NCI-H82 treated with DMSO at 0.1 percent for 48 hours (cell line): ENCODE results near the gene HIVEP3.

Experiments used
- DNase-seq: peaks from one replicate; lab custom pipeline; 2025; ENCODE audit not compliant: unreplicated experiment; lab: John Stamatoyannopoulos, UW

The HIVEP3 gene

GRCh38 chr1:41735139-41735538, 183.6 kb downstream of the HIVEP3 start:
- no peak for DNase-seq

GRCh38 chr1:41734201-41734970, 184.3 kb downstream of the HIVEP3 start:
- no peak for DNase-seq

- DNase-seq = no peak
Observed at GRCh38 chr1:41733725-41734124, 185.0 kb downstream of the HIVEP3 start.

GRCh38 chr1:41733021-41733420, 185.7 kb downstream of the HIVEP3 start:
- DNase-seq = no peak

- DNase-seq = no peak
Observed at GRCh38 chr1:41731516-41732030, 187.1 kb downstream of the HIVEP3 start.

- DNase-seq = no peak
Observed at GRCh38 chr1:41730806-41731205, 187.9 kb downstream of the HIVEP3 start.

- DNase-seq = no peak
Observed at GRCh38 chr1:41728403-41729202, 190.1 kb downstream of the HIVEP3 start.

- DNase-seq = no peak
Observed at GRCh38 chr1:41727749-41728115, 191.0 kb downstream of the HIVEP3 start.

GRCh38 chr1:41726899-41727748, 191.6 kb downstream of the HIVEP3 start:
- DNase-seq = peak; percentile 94

- no peak for DNase-seq
Observed at GRCh38 chr1:41726292-41726691, 192.4 kb downstream of the HIVEP3 start.

- no peak for DNase-seq
Observed at GRCh38 chr1:41724926-41725325, 193.8 kb downstream of the HIVEP3 start.

- no peak for DNase-seq
Observed at GRCh38 chr1:41724248-41724647, 194.5 kb downstream of the HIVEP3 start.

GRCh38 chr1:41723786-41724185, 194.9 kb downstream of the HIVEP3 start:
- no peak for DNase-seq

- no peak for DNase-seq
Observed at GRCh38 chr1:41722184-41722583, 196.5 kb downstream of the HIVEP3 start.

- DNase-seq = no peak
Observed at GRCh38 chr1:41720861-41721410, 197.8 kb downstream of the HIVEP3 start.

- no peak for DNase-seq
Observed at GRCh38 chr1:41719590-41719989, 199.1 kb downstream of the HIVEP3 start.

- DNase-seq = no peak
Observed at GRCh38 chr1:41719128-41719527, 199.6 kb downstream of the HIVEP3 start.

GRCh38 chr1:41718497-41718896, 200.2 kb downstream of the HIVEP3 start:
- no peak for DNase-seq

GRCh38 chr1:41716188-41717130, 202.3 kb downstream of the HIVEP3 start:
- no peak for DNase-seq
